ENCODE measurements around the gene ZNF212. TPM values are rescaled to one million over a fixed set of nuclear protein-coding genes. Genes with fewer than 3 reads are reported as not detected.

ZNF212 gene
- total RNA-seq, 4 donors from 2014 or later: 3.7 to 7.5 (median 4.7) TPM

GRCh38 chr7:149253665-149254064 lies 14.2 kb downstream of the ZNF212 start:
- Histone ChIP-seq H3K9me3 (no peaks in the 10 kb centered on the region), H3K27me3 (no peaks in the 10 kb centered on the region), H3K27ac (peak overlapping the region in 2 of 4 donors; percentile 54 to 82), H3K4me1 (peaks cover 4 to 36% of the 10 kb centered on the region in 2 donors), H3K36me3 (peaks cover 0 to 56% of the 10 kb centered on the region in 2 donors), H3K4me3 (no peak overlapping the region)
- in situ Hi-C loops (cut with MboI; ENCODE audit: low sequenced_read_pairs in 4 of 4) (loop anchor here in 1 of 4 donors (25.0 kb wide), 1 partner anchor 234 kb away; the partner anchor contains the start of gene ZNF746), intact Hi-C loops (cut with DNase I; ENCODE audit: low total_unique reads) (no loop called here)
- DNase-seq (no peak), ATAC-seq (no peak)
- TF ChIP-seq, protein P1, sequence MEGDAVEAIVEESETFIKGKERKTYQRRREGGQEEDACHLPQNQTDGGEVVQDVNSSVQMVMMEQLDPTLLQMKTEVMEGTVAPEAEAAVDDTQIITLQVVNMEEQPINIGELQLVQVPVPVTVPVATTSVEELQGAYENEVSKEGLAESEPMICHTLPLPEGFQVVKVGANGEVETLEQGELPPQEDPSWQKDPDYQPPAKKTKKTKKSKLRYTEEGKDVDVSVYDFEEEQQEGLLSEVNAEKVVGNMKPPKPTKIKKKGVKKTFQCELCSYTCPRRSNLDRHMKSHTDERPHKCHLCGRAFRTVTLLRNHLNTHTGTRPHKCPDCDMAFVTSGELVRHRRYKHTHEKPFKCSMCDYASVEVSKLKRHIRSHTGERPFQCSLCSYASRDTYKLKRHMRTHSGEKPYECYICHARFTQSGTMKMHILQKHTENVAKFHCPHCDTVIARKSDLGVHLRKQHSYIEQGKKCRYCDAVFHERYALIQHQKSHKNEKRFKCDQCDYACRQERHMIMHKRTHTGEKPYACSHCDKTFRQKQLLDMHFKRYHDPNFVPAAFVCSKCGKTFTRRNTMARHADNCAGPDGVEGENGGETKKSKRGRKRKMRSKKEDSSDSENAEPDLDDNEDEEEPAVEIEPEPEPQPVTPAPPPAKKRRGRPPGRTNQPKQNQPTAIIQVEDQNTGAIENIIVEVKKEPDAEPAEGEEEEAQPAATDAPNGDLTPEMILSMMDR (IDR thresholded peaks at IDR 0.05 in 4 of 5, conservative IDR thresholded peaks at IDR 0.05 in 1 of 5): no peak
- no peak for TF ChIP-seq POLR2A (IDR thresholded peaks at IDR 0.05)

DNA sequence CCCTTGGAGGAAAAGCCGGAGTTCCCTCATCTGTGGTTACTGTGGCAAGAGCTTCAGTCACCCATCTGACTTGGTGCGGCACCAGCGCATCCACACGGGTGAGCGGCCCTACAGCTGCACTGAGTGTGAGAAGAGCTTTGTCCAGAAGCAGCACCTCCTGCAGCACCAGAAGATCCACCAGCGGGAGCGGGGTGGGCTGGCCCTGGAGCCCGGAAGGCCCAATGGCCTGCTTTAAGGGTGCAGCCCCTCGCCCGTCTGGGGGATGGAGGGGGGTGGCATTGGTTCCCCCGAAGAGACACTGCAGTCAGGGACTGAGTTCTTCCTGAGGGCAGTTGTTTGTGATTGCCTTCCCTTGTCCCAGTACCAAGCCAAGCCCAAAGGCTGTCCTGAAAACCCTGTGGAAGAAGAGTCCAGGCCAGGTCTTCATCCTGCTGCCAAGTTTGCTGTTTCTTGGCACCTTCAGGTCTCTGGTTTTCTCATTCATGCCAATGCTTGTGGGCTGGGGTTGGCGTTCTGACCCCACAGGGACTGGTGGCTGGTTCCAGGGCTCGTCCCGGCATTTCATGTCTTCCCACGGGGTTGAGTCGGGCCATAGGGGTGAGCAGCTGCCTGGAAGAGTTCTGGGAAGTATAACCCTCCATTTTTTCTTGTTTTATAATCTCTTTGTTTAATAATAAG lies 14.9 kb downstream of the ZNF212 start:
- Histone ChIP-seq H3K27me3 (no peaks in the 10 kb centered on the region), H3K27ac (peak overlapping the region in 3 of 4 donors; percentile 1 to 82 (median 54)), H3K4me1 (peaks cover 4 to 36% of the 10 kb centered on the region in 2 donors), H3K9me3 (no peaks in the 10 kb centered on the region), H3K4me3 (no peak overlapping the region), H3K36me3 (peaks cover 0 to 56% of the 10 kb centered on the region in 2 donors)
- DNase-seq (peak; percentile 35 to 44), ATAC-seq (peak; percentile 34 to 66)
- TF ChIP-seq, protein P1 (IDR thresholded peaks at IDR 0.05 in 4 of 5, conservative IDR thresholded peaks at IDR 0.05 in 1 of 5): no peak
- TF ChIP-seq POLR2A (IDR thresholded peaks at IDR 0.05): no peak
- in situ Hi-C loops (cut with MboI; ENCODE audit: low sequenced_read_pairs in 4 of 4) (loop anchor here in 1 of 4 donors (25.0 kb wide), 1 partner anchor 233 kb away; the partner anchor contains the start of gene ZNF746), intact Hi-C loops (cut with DNase I; ENCODE audit: low total_unique reads) (no loop called here)

- in situ Hi-C loops (cut with MboI; ENCODE audit: low sequenced_read_pairs in 4 of 4) (loop anchor here in 1 of 4 donors (25.0 kb wide), 1 partner anchor 232 kb away; the partner anchor contains the start of gene ZNF746), intact Hi-C loops (cut with DNase I; ENCODE audit: low total_unique reads) (no loop called here)
- ATAC-seq (peak; percentile 79 to 86), DNase-seq (no peak)
- no peak overlapping the region for H3K4me3 ChIP-seq
- H3K36me3 ChIP-seq: peaks cover 0 to 55% of the 10 kb centered on the region in 2 donors
- no peaks in the 10 kb centered on the region for H3K9me3 ChIP-seq
- peak overlapping the region in 3 of 4 donors; percentile 1 to 82 (median 54) for H3K27ac ChIP-seq
- peaks cover 4 to 36% of the 10 kb centered on the region in 2 donors for H3K4me1 ChIP-seq
- no peak for TF ChIP-seq POLR2A (IDR thresholded peaks at IDR 0.05)
- TF ChIP-seq, protein P1 (IDR thresholded peaks at IDR 0.05 in 4 of 5, conservative IDR thresholded peaks at IDR 0.05 in 1 of 5): no peak
- H3K27me3 ChIP-seq: no peaks in the 10 kb centered on the region
Observed at GRCh38 chr7:149255174-149255573, 15.7 kb downstream of the ZNF212 start.

DNA sequence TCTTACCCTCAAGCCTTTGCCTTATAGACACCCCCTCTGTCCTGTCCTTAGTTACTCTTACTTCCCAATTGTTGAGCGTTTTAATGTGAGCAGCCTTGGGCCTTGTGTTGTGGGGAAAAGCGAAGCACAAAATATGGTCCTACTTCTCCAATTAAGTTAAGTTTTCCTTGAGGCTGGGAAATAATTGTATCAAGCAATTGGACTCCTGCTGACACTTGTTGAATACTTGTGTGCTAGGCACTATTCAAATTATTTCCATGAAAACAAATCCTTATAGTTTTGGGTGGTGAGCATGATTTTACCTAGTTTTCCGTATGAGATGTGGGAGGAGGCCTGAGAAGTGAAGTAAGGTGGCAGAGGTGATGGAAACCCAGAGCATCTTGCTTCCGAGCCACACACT lies 17.1 kb downstream of the ZNF212 start:
- peaks cover 0 to 41% of the 10 kb centered on the region in 2 donors for H3K36me3 ChIP-seq
- TF ChIP-seq POLR2A (IDR thresholded peaks at IDR 0.05): no peak
- TF ChIP-seq, protein P1 (IDR thresholded peaks at IDR 0.05 in 4 of 5, conservative IDR thresholded peaks at IDR 0.05 in 1 of 5): no peak
- in situ Hi-C loops (cut with MboI; ENCODE audit: low sequenced_read_pairs in 4 of 4): loop anchor here in 1 of 4 donors (25.0 kb wide), 1 partner anchor 231 kb away; the partner anchor contains the start of gene ZNF746

More for the DNA sequence above, 17.1 kb downstream of the ZNF212 start:
- Histone ChIP-seq H3K27me3 (no peaks in the 10 kb centered on the region), H3K4me1 (peaks cover 9 to 42% of the 10 kb centered on the region in 2 donors), H3K27ac (peak overlapping the region in 1 of 4 donors; percentile 82), H3K4me3 (no peak overlapping the region), H3K9me3 (no peaks in the 10 kb centered on the region)
- intact Hi-C loops (cut with DNase I; ENCODE audit: low total_unique reads): no loop called here
- ATAC-seq: no peak
- DNase-seq: no peak

All from gastrocnemius medialis (tissue), 4 donors.